HG02571 (cell line): ENCODE data around the gene CFAP300.

Experiments used
- ATAC-seq: cut with Tn5 transposase; IDR thresholded peaks from one replicate; pipeline ENCODE4 v1.9.1; 2021; ENCODE audit warnings: mild to moderate bottlenecking, moderate library complexity; ENCODE audit not compliant: unreplicated experiment

CFAP300 gene

DNA sequence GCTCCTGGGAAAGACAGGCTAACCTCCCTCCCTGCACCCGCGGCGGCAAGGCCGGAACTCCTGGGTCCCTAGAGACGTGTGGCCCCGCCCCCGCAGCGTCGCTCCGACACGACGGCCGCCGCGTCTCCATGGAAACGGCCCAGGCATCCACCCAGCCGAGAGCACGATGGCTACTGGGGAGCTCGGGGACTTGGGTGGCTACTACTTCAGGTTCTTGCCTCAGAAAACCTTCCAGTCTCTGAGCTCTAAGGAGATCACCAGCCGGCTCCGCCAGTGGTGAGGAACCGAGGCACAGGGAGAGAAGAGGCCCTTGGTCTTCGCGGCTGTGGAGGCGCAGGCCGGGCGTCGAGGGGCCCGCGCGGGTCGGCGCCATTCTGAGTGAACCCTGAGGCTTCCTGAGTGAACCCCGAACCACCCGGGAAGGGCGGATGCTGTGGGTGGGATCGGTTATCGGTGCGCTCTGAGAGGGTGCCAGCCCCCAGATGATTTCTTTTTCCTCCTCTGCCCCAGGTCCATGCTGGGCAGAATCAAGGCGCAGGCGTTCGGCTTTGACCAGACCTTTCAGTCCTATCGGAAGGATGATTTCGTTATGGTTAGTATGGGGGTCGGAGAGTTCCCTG lies at the start of gene CFAP300:
CFAP300 (plus strand) TSS at position 133 of the 620 bp plus-strand sequence; CDS start at position 167, 34 bp downstream.
- ATAC-seq, result no peak

DNA sequence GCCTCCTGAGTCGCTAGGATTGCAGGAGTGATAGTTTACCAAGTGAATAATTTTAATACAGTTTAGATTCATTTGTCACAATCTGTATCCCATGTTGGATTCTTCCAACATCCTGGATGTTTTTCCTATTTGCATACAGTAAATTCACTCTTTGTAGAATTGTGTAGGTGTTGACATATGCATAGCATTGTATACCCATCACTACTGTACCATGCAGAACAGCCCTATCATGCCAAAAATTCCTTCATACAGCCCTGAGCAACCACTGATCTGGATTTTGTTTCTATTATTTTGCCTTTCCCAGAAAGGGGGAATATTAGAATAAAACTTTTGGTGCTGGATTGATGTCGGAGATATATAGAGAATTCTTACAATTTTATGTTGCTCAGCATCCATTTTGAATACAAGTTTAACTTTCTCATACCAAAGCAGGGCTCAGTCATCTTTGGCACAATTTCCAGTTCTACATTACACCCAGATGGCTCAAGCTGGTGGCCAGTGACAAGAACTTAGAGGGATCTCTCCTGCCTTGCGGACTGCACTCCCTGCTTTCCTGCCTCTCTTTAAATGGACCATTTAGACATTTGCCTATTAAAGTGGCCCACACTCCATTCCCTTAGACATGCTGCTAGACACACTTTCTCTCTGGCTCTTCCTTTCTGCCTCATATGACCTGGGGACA lies 45.4 kb upstream of the CFAP300 start:
- ATAC-seq, result no peak

DNA sequence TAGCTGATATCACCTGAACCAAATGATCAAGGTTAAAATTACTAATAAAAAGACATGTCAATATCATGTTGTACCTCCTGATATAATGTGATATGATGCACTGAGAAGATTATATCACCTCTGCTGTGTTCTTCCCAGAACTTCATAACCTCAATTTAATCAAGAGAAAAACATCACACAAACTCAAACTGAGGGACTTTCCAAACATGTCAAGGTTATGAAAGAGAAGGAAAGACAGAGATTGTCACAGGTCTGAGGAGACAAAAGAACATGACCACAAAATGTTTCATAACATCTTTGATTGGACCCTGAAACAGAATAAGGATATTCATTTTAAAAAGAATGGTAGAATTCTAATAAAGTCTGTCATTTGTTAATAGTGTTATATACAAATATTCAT lies 43.0 kb upstream of the CFAP300 start:
- no peak for ATAC-seq

DNA sequence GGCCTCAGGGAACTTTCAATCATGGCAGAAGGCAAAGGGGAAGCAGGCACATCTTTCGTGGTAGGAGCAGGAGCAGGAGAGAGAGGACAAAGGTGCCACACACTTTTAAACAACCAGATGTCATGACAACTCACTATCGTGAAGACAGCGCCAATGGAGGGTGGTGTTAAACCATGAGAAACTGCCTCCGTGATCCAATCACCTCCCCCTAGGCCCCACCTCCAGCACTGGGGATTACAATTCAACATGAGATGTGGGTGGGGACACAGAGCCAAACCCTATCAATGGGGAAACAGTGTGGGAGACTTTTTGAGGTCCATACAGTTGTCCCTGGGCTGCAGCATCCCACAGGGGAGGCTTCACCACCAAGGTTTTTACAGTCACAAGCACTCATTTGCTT lies 41.9 kb upstream of the CFAP300 start:
- no peak for ATAC-seq

DNA sequence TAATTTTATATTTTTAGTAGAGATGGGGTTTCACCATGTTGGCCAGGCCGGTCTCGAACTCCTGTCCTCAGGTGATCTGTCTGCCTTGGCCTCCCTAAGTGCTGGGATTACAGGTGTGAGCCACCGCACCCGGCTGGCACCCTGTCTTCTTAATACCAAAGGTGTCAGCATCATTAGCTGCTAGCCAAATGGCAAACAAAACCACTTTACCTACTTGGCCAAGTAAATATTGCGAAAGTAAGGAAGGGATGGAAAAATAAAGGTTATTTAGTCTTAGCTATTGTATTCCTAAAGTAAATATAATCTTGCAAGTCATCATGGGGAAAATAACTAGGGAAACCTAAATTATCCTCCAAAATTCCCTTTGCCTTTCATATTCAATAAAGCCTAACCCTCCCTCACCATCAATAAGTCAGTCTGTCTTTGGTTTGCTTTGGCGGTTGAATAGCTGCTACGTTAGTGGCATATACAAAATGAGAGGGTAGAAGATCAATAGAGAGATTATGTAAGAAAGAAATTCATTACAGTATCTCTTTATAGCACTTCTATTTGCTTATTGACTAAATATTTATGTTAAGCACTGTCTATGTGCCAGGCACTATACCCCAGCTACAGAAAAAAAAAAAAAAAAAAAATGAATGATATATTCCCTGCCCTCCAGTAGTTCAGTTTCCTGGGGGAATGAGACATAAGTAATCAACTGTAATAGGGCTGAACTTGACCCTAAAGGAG lies 40.2 kb upstream of the CFAP300 start:
- ATAC-seq, result no peak

DNA sequence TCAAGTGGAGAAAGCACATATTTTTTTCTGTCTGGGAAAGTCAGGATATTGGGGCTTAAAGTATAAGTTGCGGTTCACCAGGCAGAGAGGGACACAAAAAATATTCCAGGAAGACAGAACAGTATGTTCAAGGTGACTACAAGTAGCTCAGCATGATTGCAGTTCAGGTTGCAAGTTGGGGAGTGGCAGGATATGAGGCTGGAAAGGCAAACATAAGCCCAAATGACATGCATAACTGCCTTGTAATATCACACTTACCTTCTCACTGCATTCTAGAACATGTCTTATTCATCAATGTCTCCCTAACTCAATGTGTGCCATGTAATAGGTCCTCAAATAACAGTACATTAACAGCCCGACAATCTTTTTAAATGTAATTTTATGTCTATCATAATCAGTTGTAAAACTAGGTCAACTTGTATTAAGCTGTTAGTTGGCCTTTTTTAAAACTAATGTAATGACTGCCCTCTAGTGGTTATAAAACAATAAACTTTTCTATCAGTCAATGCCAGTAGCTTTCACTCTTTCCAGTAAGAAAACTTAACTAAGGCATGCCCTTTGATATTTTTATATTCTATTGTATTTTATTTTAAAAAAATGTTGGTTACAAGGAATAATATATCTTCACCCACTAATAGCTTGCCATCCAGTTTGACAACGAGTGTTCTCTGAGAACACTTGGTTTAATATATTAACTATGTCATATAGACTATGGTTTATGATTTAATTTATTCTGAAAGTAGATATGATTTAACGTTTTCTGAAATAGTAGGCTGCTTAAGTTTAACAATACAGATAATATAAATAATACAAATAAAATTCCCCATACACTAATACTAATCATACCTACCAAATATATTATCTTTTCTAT lies 39.4 kb upstream of the CFAP300 start:
- no peak for ATAC-seq

DNA sequence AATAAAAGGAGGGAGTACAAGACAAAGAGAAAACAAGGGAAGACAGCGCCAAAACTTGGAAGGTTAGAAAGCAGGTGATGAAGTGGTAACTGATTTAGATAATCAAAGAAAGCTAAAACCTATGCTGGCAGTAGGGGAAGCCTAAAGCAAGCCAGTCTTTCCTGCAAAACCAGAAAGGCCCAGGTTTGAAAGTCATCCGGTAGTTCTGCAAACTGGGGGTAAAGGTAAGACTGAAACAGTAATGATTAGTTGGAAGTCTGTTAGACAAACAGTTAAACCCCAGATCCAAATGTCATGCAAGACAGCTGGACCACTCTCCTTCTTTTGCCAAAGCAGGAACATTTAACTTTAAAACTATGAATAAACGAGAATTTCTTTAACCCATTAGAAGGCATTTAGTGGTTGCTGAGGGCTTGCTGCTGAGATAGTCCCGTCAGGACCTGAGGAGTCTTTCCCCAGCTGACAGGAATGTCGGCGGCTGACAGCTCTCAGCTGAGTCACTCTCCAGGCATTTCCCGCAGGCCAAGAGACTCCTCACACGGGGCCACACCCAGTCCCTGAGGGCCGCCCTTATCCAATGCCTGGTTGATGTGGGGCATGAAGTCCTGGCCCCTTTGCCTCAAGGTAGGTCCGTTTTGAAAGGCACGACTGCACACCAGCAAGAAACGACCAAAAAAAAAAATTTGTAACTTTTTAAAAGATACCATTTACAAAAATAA lies 36.3 kb upstream of the CFAP300 start:
- ATAC-seq, result no peak

DNA sequence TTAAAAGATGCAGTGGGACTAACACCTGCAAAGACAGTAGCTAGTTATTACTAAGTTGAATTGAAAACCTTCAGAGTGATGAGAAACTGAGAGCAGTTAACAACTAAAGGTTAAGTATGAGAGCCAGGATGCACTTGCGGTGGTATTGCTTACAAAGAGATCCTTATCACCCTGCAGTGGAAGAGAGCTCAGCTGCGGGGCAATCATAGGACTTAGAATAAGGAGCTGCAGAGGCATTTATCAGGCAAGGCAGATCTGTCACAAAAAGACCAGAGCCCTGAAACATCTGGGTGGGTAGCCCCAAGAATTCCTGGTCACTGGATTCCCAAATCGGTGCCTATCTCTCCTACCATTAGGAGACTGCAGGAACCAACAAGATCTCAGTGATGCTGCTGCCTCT lies 34.3 kb upstream of the CFAP300 start:
- ATAC-seq, result no peak

DNA sequence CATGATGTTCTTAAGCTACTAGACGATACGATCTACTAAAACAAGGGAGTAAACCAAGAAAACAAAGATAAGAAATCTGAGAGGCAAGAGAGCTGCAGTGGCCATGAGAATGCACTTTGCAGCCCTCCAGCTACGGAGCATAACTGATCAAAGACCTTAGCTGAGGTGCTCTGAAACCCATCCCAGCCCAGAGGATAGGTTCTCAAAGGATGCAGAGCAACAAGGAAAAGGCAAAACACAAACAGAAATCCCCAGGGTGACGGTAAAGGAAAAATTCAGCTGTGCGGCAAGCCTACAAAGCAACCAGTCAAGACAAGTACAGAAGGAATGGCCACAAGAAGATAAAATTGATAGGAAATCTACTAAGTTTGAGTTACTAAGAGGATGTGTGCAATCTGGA lies 32.5 kb upstream of the CFAP300 start:
- ATAC-seq, result no peak

DNA sequence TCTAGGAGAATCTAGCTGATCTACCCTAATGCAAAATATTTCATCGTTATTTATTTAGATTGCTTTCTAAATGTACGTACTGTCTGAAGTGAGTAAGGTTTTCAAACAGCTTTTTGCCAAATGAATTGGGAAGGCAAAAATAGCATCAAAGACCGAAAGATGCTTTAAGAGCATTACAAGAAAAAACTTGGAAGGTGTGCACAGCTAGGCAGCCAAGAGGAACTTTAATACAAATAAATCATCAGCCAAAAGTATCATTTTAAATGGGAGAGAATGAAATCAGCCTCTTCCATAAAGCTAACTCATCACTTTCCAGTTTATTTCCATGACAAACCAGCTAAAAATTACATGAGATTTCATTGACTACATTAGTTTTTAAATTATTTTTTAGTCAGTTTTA lies 30.2 kb upstream of the CFAP300 start:
- ATAC-seq, result no peak

DNA sequence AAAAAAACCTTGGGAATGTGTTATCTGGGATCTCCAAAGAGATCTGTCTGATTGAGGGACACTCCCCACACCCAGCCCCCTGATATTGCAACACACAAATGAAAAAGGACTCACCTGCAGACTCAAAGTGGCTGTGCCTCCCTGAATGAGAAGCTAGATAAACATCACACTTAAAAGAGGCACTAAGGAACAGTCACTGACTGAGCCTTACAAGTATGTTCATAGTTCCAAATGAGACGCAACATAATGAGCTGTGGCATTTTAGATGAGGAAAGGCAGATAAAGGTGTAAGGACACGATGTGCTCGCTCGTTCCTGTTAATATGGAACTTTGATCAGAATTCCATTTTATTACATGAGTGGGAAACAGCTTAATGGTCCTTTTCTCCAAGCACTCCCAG lies 21.0 kb upstream of the CFAP300 start:
- no peak for ATAC-seq

DNA sequence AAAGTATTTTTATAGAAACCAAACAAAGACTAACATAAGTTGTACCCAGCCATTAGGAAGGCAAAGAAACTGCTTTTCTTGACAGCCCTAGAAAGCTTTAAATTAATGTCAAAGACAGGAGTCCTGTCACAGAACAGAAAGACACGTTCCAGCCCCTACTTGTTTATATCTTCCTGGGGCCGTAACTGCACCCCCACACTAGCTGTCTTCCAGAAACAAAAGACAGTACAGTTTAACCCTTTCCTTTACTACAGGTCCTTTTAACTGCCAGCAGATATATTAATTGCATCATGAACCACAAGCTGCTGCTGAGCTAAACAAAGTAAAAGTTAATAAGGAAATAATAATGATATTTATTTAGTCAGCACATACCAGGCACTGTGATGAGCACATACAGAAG lies 20.3 kb upstream of the CFAP300 start:
- no peak for ATAC-seq

DNA sequence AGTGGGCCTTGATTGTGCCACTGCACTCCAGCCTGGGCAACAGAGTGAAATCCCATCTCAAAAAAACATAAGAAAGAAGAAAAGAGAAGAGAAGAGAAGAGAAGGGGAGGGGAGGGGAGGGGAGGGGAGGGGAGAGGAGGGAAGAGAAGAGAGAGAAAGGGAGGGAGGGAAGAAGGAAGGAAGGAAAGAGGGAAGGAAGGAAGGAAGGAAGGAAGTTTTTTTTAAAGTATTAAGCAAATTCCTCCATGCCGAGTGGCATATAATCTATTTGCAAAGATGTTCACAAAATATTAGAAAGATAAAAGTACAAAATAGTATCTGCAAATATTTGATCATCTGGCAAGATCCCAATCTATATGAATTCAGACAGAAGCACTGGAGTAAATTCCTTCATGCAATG lies 10.5 kb upstream of the CFAP300 start:
- ATAC-seq, result no peak

DNA sequence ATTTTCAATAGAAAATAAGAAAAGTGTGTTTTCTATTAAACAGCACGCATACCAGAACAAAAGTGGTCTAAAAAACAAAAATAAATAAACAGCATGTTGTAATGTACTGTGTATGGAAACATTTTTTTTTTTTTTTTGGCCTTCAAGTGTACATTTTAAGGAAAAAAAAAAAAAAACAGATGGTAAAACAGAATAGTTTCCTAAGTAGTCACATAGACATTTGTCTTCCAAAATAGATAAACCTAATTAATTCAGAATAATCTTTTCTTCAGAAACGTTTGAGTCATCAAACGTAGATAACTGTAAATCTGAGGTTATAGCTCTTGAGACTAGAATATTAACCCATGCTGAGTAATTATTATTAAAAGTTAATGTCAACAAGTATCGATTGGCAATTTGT lies 396 bp upstream of the CFAP300 start:
- ATAC-seq, result no peak

DNA sequence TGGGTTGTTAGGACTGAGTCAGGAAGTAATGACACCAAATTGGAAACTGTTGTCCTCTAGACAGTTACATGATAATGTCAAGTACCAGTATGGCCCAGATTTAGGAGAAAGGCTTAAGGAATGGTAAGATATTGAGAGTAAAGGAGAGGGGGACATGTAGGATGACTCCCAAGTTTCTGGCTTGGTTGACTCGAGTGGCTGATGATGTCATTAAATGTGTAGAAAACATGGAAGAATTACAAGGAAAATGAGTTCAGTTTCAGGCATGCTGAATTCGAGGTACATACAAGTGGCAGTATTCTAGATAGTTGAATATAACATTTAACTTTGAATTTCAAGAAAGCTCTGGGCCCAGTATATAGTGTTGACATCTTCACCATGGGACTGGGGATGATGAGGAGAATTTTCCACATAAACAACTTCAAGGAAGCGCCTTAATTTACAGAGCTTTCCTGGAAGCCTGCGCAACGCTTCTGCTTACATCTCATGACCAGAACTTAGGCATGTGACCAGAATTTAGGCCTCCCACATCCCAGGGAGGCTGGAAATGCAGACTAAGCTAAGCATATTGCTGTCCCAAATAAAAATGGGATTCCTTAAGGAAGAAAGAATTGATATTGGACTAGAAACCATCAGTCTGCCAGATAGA lies 3.8 kb downstream of the CFAP300 start:
- ATAC-seq, result no peak

DNA sequence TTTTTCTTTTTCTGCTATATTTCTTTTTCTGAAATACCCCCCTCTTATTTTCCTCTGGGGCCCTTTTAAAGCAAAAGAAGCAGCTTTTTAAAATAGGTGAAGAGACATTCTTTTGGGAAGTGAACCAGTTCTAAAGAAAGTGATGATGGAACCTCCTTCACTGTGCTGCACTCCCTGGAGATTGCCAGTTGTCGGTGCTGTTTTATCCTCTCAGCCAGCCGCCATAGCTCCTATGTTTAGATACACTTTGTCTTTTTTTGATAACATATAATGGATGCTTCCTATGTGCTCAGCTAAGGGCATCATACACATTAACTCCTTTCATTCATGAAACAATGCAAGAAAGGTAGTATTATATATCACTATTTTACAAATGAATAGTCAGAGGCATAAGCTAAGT lies 14.0 kb downstream of the CFAP300 start:
- ATAC-seq, result no peak

DNA sequence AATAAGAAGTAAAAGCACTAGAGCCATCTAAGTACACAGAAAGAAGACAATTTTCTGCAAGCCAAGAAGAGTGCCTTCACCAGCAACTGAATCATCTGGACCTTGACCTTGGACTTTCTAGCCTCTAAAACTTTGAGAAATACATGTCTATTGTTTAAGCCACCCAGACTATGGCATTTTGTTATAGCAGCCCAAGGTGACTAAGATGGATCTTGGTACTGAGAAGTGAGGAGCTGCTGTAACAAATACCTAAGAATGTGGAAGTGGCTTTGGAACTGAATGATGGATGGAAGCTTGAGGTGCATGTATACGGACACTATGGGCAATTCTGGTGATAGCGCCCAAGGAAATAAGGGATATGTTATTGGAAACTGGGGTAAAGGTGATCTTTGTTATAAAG lies 14.9 kb downstream of the CFAP300 start:
- no peak for ATAC-seq

DNA sequence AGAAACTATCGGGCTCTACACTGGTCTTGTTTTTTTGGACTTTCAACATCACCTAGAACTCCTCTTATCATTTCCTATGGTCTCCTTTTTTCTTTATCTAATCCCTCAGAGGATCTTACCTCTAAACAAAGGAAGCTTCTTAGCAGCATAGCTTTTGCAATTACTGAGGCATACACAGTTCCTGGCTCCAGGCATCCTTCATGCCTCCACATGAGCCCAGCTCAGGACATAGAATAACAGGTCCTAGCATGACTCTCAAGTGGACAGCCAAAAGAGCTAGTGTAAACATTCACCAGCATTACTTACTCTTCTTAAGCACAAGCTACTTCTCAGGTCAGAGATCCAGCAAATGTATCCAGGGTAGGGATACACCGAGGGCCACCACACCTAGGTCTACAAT lies 17.1 kb downstream of the CFAP300 start:
- ATAC-seq, result no peak

DNA sequence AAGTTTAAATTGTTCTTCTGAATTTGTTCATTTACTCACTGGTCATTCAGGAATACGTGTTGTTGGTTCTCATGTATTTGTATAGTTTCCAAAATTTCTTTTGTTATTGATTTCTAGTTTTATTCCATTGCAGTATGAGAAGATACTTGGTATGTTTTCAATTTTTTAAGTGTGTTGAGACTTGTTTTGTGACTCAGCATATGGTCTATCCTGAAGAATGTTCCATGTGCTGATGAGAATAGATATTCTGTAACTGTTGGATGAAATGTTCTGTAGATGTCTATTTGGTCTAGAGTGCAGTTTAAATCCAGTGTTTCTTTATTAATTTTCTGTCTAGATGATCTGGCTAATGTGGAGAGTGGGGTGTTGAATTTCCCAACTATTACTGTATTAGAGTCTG lies 23.5 kb downstream of the CFAP300 start:
- ATAC-seq, result no peak
